ENCODE data around the gene S100A5.
"Not testable (repeated sequence)": the region's sequence is repeated elsewhere in the genome, so short reads cannot be mapped to it uniquely, and the experiment has no call there.

S100A5 gene

DNA sequence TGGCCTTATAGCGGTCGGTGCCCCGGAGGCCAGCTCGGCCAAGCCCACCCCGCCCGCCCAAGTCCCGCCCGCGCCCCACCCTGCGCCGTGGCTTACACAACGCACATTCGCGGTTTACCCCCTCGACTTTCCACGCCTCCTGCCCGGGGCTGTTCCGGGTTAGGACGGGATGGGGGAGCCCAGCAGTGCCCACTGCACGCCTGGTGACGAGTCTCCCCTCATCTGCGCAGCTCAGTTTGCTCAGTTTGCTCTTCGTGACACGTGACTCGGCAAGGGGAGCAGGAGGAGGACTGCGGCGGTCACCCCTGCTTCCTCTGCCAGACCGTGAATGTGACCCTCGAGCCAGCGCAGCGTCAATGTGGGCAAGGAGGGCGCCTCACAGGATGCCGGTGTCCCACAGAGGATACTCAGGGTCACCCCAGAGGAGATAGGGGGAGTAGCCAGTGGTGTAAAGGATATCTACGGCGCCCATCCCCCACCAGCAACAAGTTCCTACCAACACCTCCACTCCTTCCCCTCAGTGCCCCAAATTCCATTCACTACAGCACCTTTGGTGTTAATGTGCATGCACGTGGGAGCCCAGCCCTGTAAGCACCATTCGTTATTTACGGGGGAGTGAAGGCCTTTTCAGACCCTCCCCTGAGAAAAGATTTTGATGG, 4.6 kb downstream of the S100A5 start:
- Histone ChIP-seq H3K36me3 (ENCODE audit: insufficient read depth, low read length) (no peaks in the 10 kb centered on the region), H3K9me3 (ENCODE audit: control insufficient read depth, insufficient read depth, low read length) (no peaks in the 10 kb centered on the region), H3K9ac (ENCODE audit: low read depth, low read length) (peak overlapping the region; percentile 46; the same call in 1 of the 2 replicates), H3K4me1 (ENCODE audit: insufficient read depth, low read length) (peaks cover 26% of the 10 kb centered on the region)

DNA sequence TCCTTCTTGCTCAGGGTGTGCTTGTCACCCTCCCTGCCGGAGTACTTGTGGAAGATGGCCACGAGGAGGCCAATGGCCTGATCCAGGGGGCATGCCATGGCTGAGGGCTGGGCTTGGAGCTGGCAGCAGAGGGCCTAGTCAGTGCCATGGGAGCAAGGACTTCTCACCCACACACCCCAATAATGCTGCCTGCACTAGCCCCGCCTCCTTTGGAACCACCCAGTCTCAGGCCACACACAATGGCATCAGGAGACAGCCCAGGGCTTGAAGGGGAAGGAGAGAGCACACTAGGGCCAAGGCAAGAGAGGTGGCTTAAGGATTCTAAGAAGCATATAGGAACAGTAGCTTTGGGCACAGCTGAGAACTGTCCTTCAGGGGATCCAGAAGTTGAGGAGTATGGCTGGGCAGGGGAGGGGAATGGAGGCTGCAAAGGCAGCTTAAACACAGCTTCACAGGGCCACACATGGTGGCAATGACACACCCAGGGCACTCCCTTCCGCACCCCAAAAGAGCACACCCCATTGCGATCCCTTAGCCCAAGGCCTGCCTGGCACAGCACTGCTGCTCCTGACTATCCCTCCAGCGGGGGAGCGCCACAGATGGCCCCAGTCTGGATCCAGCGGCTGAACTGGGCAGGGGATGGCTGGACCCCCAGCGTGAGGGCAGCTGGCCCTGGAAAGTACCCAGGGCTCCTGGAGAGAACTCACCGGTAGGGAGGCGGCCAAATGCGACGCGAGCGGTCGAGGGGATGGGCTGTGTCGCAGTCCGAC, 5.3 kb downstream of the S100A5 start, which contains the start of gene S100A6:
S100A6 (minus strand) TSS at position 750 of the 770 bp plus-strand sequence; CDS start at position 98, 652 bp downstream.
- peaks cover 26% of the 10 kb centered on the region for H3K4me1 ChIP-seq (ENCODE audit: insufficient read depth, low read length)
- no peaks in the 10 kb centered on the region for H3K9me3 ChIP-seq (ENCODE audit: control insufficient read depth, insufficient read depth, low read length)
- no peaks in the 10 kb centered on the region for H3K36me3 ChIP-seq (ENCODE audit: insufficient read depth, low read length)
- peak within 1 kb of the TSS; percentile 46; the same call in 1 of the 2 replicates for H3K9ac ChIP-seq (ENCODE audit: low read depth, low read length)

DNA sequence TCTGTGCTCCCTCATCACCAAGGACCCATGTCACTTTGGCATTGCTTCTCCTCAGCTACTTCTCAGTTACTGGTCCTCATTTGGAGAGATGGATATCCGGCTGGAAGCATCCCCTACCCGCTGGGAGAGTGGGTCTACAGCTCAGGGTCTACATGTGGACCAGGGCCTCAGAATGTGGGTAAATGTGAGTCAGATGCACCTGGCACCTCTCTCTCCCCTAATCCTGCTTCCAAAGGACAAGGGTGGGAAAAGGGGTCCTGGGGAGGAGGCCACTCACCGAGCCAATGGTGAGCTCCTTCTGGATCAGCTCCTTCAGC, 5.9 kb downstream of the S100A5 start:
- Histone ChIP-seq H3K9ac (ENCODE audit: low read depth, low read length) (peak overlapping the region; percentile 38; the same call in 1 of the 2 replicates), H3K9me3 (ENCODE audit: control insufficient read depth, insufficient read depth, low read length) (no peaks in the 10 kb centered on the region), H3K36me3 (ENCODE audit: insufficient read depth, low read length) (no peaks in the 10 kb centered on the region), H3K4me1 (ENCODE audit: insufficient read depth, low read length) (peaks cover 26% of the 10 kb centered on the region)

DNA sequence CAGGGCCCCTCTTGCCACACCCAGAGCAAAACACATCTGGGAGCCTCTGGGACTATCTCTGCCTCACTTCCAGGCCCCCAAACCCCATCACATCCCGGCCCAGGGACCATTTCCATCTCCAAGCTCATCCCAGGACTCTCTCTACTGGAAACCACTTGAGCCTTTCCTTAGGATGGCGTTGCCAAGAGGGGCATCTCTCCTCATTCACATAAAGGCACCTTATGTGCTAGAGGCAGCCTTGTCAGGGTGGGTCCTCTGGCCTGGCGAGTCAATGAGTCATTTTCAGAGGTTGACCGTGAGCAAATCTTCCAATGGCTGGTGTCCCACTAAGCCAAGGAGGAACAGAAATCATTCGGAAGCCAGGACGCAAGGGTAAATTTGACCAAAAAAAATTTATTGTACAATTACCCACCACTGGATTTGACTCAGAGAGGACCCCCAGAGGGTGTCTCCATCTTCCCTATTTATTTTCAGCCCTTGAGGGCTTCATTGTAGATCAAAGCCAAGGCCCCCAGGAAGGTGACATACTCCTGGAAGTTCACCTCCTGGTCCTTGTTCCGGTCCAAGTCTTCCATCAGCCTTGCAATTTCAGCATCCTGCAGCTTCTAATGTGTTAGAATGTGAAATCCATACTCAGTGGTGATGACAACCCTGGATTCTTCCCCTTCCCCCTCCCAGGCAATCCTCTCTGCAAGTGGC, 6.4 kb downstream of the S100A5 start:
- Histone ChIP-seq H3K4me1 (ENCODE audit: insufficient read depth, low read length) (peaks cover 26% of the 10 kb centered on the region), H3K9me3 (ENCODE audit: control insufficient read depth, insufficient read depth, low read length) (no peaks in the 10 kb centered on the region), H3K9ac (ENCODE audit: low read depth, low read length) (peak overlapping the region; percentile 38; the same call in 1 of the 2 replicates), H3K36me3 (ENCODE audit: insufficient read depth, low read length) (no peaks in the 10 kb centered on the region)

DNA sequence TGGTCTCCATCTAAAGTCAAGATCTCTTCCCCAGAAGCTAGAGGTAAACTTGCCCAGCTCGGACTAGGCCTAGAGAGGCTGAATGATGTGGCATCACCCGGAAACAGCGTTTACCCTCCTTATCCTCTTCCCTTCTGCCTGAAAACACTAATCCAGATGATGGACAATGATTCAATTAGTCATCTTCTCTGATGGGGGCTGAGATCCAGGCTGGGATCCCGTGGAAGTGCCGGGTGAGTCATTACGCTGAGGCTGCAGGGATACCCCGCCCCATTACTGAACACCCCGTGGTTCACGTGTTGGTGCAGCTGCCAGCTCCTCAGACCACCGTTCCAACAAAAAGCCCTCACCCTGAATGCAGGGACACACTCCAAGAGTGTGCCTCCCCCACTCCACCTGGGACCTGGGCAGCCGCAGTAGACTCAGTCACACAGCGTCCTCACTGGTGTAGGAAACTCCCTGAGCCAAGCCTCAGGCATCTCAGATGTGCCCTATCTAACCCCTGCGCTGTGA, 7.0 kb downstream of the S100A5 start:
- Histone ChIP-seq H3K36me3 (ENCODE audit: insufficient read depth, low read length) (no peaks in the 10 kb centered on the region), H3K9me3 (ENCODE audit: control insufficient read depth, insufficient read depth, low read length) (no peaks in the 10 kb centered on the region), H3K4me1 (ENCODE audit: insufficient read depth, low read length) (peaks cover 26% of the 10 kb centered on the region), H3K9ac (ENCODE audit: low read depth, low read length) (peak overlapping the region; percentile 46; the same call in 1 of the 2 replicates)

DNA sequence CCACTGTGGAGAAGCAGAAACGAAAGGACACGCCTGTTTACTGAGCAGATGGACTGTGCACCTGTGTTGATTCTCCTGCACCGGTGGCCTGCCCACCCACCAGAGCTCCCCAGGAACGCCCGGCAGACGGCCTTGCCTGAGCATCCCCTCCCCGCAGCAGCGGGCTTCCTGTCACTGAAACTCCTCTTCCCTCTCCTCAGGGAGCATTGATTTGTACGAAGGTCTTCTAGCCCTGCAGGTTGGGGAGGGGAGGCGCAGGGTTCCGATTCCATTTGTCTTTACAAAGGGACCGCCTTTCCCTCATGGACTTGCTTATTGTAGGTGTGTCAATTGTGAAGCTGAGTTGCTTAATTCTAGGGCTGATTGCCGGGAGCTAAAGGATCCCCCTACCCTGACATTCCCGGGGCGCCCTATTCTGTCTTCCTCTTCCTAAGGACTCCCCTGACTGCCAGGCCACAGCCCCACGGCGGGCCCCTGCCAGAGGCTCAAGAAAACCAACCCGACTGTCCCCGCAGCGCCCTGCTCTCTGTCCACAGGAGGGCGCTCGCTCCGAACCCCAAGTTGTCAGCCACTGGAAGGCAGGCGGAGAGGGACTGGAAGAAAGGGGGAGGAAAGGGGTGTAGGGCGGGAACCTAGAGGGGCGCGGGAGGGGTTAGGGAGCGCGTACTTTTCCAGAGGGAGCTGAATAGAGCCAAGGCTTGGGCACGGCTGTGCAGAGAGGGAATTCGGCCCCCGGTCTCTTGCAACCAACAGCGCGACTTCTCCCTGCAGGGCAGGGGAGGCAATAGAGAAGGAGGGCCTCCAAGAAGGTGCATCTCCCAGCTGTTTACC, 7.8 kb downstream of the S100A5 start:
- Histone ChIP-seq H3K36me3 (ENCODE audit: insufficient read depth, low read length) (no peaks in the 10 kb centered on the region), H3K9me3 (ENCODE audit: control insufficient read depth, insufficient read depth, low read length) (no peaks in the 10 kb centered on the region), H3K9ac (ENCODE audit: low read depth, low read length) (peak overlapping the region; percentile 46), H3K4me1 (ENCODE audit: insufficient read depth, low read length) (peaks cover 27% of the 10 kb centered on the region)

DNA sequence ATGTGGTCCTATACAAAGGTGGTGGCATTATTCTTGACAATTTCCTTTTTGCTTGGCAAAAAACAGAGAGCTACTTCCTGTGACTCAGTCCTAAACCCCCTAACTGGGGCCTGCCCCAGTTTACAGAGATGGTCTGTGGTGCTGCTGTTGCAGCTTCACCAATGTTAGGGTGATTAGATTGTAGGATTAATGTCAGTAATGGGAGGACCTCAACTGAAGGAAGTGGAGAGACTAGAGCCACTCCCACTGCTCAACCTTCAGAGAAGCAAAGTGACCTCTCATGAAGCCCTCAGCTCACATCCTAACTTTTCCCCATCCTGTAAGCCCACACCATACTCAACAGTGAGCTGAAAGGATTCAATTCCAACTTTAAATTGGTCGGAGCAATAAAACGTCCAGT, 8.6 kb downstream of the S100A5 start:
- H3K4me1 ChIP-seq (ENCODE audit: insufficient read depth, low read length), result peaks cover 35% of the 10 kb centered on the region
- H3K9me3 ChIP-seq (ENCODE audit: control insufficient read depth, insufficient read depth, low read length), result no peaks in the 10 kb centered on the region
- H3K9ac ChIP-seq (ENCODE audit: low read depth, low read length), result no peak overlapping the region
- H3K36me3 ChIP-seq (ENCODE audit: insufficient read depth, low read length), result no peaks in the 10 kb centered on the region

DNA sequence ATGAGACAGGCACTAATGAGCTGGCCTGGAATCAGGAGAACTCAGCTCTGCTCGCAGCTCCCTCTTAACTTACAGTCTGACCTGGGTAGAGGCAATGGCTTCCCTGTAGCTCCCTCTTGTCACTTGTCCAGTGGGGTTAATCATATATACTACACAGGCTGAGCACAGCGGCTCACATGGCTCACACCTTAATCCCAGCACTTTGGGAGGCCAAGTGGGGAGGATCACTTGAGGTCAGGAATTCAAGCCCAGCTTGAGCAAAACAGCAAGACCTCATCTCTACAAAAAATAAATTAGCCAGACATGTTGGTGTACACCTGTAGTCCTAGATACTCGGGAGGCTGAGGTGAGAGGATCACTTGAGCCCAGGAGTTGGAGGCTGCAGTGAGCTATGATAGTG, 9.1 kb downstream of the S100A5 start:
- H3K4me1 ChIP-seq (ENCODE audit: insufficient read depth, low read length), result peaks cover 39% of the 10 kb centered on the region
- no peaks in the 10 kb centered on the region for H3K36me3 ChIP-seq (ENCODE audit: insufficient read depth, low read length)
- no peaks in the 10 kb centered on the region for H3K9me3 ChIP-seq (ENCODE audit: control insufficient read depth, insufficient read depth, low read length)
- H3K9ac ChIP-seq (ENCODE audit: low read depth, low read length), result no peak overlapping the region

DNA sequence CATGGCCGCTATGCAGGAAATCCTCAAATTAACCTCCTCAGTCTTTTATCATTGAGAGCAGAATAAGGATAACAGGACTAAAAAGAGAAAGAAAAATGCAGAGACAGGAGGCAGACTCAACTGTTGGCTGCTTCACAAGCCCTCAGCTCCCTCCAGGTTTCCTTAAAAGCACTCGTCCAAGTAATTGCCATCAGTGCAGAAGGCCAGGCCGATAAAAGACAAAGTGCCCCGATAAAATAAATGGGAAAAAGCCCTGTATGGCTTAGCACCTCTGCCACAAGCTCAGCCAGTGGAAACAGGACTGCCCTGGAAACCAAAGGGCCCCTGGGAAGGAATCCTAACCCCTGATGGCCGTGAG, 13.1 kb downstream of the S100A5 start:
- H3K9me3 ChIP-seq (ENCODE audit: control insufficient read depth, insufficient read depth, low read length), result no peaks in the 10 kb centered on the region
- peaks cover 38% of the 10 kb centered on the region for H3K4me1 ChIP-seq (ENCODE audit: insufficient read depth, low read length)
- no peaks in the 10 kb centered on the region for H3K36me3 ChIP-seq (ENCODE audit: insufficient read depth, low read length)
- H3K9ac ChIP-seq (ENCODE audit: low read depth, low read length), result no peak overlapping the region

DNA sequence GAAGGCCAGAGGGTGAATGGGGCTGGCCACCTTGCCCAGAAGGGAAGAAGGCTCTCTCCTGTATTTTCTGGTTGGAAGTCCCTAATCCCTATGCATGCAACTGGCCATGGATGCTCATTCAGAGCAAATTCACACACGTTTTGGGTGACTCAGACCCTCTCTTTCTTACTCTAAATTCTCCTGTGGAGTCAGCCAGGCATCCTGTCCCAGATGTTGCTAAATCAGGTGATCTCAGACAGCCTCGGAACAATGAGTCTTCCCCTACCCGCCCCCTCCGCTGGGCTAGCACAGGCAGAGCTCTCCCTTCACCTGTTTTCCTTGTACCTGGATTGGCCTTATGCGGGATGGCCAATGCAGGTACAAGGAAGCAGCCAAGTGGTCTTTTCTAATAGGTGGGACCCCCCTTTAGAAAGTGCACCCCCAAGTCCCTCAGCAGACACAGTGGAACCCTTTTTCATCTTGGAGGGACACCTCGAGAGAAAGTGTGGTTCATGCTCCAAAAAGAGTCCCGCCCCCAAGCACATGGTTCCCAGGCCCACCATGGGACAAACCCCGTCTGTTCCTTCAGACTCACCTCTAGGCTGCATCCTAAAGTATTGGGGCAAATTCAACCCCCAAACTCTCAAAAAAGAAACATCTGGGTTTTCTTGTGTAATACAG, 13.6 kb downstream of the S100A5 start:
- Histone ChIP-seq H3K4me1 (ENCODE audit: insufficient read depth, low read length) (peaks cover 33% of the 10 kb centered on the region), H3K9ac (ENCODE audit: low read depth, low read length) (no peak overlapping the region), H3K9me3 (ENCODE audit: control insufficient read depth, insufficient read depth, low read length) (no peaks in the 10 kb centered on the region), H3K36me3 (ENCODE audit: insufficient read depth, low read length) (no peaks in the 10 kb centered on the region)

DNA sequence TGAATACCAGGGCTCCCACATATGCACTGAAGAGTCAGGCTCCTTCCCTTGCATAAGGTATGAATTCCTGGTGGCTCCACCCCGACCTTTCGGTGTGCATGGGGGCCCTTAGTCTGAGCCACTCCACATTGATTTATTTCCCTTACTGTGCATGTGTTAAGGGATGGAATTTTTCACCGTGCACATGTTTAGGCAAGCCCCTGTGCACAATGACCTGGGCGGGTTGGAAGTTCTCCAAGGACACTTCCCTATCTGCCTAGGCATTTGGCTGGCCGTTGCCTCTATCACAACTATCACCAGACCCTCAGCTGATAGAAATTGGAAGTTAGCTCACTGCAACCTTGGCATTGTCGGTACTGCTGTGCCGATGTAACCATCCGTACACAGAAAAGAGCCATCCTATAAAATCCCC, 14.6 kb downstream of the S100A5 start:
- Histone ChIP-seq H3K36me3 (ENCODE audit: insufficient read depth, low read length) (no peaks in the 10 kb centered on the region), H3K9ac (ENCODE audit: low read depth, low read length) (no peak overlapping the region), H3K4me1 (ENCODE audit: insufficient read depth, low read length) (peaks cover 31% of the 10 kb centered on the region), H3K9me3 (ENCODE audit: control insufficient read depth, insufficient read depth, low read length) (no peaks in the 10 kb centered on the region)

DNA sequence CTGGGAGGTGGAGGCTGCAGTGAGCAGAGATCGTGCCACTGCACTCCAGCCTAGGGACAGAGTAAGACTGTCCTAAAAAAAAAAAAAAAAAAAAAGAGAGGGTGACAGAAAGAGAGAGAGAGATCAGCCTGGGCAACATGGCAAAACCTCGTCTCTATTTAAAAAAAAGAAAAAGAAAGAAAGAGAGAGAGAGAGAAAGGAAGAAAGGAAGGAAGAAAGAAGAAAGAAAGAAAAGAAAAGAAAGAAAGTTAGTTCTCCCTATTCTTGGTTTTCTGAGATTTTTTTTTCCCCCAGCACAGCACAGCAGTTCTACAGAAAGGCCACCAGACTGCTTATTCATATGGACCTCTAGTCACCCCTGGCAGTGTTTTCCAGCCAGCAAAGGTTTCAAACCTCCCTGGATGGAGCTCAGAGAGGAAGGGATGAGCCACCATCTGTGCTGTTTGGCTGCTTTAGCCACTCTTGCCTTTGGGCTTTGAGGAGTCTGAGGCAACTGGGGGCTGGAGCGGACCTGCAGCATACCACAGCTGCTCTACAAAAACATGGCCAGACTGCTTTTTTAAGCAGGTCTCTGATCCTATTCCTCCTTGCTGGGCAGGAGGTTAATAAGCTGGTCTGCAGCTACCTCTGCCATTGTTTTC, 15.5 kb downstream of the S100A5 start:
- H3K36me3 ChIP-seq (ENCODE audit: insufficient read depth, low read length), result no peaks in the 10 kb centered on the region
- H3K9me3 ChIP-seq (ENCODE audit: control insufficient read depth, insufficient read depth, low read length), result no peaks in the 10 kb centered on the region
- peaks cover 31% of the 10 kb centered on the region for H3K4me1 ChIP-seq (ENCODE audit: insufficient read depth, low read length)
- no peak overlapping the region for H3K9ac ChIP-seq (ENCODE audit: low read depth, low read length)

DNA sequence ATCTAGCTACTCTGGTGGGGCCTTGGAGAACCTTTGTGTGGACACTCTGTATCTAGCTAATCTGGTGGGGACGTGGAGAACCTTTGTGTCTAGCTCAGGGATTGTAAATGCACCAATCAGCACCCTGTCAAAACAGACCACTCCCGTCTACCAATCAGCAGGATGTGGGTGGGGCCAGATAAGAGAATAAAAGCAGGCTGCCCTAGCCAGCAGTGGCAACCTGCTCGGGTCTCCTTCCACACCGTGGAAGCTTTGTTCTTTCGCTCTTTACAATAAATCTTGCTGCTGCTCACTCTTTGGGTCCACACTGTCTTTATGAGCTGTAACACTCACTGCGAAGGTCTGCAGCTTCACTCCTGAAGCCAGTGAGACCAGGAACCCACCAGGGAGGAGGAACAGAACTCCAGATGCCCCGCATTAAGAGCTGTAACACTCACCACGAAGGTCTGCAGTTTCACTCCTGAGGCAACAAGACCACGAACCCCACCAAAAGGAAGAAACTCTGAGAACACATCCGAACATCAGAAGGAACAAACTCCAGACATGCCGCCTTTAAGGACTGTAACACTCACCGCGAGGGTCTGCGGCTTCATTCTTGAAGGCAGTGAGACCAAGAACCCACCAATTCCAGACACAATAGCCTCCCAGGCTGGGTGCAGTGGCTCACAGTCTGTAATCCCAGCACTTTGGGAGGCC, 18.2 kb downstream of the S100A5 start:
- not testable (repeated sequence) for H3K36me3 ChIP-seq (ENCODE audit: insufficient read depth, low read length); H3K9ac ChIP-seq (ENCODE audit: low read depth, low read length); H3K9me3 ChIP-seq (ENCODE audit: control insufficient read depth, insufficient read depth, low read length)

More for the DNA sequence above, 18.2 kb downstream of the S100A5 start:
- H3K4me1 ChIP-seq (ENCODE audit: insufficient read depth, low read length), result peaks cover 25% of the 10 kb centered on the region
